GM12874 (cell line): ENCODE data around the gene PANK4.

Source experiments
- TF ChIP-seq, protein P1 (sequence below): IDR thresholded peaks from 2 replicates; pipeline ENCODE4 v1.5.1; 2011; ENCODE audit warnings: low read depth, mild to moderate bottlenecking, control low read depth, low read length, moderate library complexity; ENCODE audit not compliant: insufficient read depth

The PANK4 gene

DNA sequence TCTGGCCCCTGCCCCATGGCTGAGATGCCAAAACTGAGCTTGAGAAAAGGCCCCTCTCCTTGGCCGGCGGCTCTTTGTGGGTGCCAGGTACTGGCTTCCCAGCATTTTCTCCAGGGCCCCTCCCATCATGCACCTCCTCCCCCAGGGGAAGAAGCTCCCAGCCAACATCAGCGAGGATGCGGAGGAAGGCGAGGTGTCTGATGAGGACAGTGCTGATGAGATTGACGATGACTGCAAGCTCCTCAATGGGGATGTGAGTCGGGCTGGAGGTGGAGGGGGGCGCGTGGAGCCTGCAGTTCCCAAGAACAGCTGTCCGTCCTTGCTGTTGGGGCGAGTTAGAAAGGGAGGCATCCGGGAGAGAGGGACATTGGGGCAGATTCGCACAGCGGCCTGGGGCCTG is 36.8 kb downstream of the PANK4 start:
- TF ChIP-seq, protein P1, sequence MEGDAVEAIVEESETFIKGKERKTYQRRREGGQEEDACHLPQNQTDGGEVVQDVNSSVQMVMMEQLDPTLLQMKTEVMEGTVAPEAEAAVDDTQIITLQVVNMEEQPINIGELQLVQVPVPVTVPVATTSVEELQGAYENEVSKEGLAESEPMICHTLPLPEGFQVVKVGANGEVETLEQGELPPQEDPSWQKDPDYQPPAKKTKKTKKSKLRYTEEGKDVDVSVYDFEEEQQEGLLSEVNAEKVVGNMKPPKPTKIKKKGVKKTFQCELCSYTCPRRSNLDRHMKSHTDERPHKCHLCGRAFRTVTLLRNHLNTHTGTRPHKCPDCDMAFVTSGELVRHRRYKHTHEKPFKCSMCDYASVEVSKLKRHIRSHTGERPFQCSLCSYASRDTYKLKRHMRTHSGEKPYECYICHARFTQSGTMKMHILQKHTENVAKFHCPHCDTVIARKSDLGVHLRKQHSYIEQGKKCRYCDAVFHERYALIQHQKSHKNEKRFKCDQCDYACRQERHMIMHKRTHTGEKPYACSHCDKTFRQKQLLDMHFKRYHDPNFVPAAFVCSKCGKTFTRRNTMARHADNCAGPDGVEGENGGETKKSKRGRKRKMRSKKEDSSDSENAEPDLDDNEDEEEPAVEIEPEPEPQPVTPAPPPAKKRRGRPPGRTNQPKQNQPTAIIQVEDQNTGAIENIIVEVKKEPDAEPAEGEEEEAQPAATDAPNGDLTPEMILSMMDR, result no peak

DNA sequence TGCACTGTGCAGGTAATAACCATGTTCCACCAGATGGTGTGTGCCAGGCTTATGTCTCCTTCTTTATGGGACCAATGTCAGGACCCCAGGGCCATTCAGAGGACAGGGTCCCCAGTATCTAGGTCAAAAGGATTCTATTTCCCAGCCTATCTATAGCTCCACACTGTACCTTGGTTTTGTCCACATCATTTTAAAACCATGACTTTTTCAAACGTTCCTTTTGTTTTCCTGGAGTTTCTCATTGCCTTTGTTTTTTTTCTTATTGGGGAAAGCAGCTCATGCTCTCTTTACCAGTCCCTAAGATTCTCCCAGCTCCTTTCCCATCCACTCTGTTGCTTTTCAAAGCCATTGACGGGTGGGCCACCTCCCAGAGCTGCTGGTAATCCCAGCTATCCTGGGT is 37.7 kb downstream of the PANK4 start:
- TF ChIP-seq, protein P1, result no peak

DNA sequence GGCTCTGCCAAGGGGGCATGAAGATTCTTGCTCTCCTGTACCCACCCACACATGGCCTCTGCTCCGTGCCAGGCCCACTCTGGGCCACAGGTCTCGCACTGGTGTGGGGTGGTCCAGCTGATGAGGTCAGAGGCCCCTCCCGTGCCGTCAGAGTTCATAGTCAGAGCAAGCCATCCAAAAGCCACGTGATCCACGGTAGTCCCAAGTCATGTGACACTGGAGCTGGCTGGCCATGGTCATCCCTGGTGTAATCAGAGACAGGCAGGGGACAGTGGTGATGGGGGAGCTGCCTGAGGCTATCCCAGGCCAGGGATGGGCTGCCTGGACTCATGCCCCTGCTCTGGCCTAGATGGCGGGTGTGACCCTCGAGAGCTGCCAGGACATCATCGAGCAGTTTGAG is 39.8 kb downstream of the PANK4 start:
- TF ChIP-seq, protein P1, result no peak

DNA sequence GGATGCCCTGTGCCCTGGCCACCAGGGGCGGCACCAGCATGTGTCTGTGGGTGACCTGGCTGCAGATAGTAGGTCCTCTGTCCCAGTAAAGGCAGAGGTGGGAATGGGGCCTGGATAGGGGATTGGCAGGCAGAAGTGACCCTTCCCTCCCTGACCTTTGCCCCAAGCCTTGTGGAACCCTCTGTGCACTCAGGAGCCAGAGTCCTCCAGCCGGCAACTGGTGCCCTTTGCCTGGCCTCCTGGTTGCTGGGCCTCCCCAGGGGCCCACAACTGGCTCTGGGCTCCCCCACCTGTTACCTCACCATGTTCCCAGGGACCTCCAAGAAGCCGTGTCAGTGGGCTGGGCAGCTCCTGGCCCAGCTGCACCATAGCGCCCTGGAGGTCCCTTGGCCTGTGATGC is 40.4 kb downstream of the PANK4 start:
- TF ChIP-seq, protein P1, result no peak

DNA sequence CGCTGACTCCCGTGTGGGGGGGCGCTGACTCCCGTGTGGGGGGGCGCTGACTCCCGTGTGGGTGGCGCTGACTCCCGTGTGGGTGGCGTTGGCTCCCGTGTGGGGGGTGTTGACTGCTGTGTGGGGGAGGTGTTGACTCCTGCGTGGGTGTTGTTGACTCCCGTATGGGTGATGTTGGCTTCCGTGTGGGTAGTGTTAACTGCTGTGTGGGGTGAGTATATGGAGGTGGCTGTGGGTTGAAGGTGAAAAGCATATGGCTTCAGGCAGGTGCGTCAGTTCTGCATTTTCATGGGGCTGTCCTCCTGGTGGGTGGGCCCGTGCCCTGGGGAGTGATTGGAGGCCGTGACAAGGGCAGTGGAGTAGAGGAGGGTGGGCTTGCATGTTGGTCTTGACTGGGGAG is 42.4 kb downstream of the PANK4 start:
- TF ChIP-seq, protein P1, result no peak

DNA sequence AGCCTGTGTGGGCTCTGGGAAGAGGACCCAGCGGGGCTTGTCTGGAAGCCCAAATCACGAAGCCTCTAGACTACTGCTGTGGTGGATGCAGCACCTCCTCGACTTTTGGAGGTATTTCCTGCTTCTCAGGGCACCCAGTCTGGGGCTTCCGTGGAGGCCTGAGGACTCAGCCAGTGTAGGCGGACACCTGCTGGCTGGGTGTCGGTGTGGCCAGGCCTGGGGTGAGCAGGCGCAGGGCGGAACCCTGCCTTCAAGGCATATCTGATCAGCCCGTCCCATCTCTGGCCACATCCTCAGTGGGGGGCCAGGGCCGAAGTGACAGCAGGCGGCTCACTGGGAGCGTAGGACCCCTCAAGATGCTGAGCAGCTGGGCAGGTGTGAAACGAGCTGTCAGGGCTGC is 43.4 kb downstream of the PANK4 start:
- TF ChIP-seq, protein P1, result no peak

DNA sequence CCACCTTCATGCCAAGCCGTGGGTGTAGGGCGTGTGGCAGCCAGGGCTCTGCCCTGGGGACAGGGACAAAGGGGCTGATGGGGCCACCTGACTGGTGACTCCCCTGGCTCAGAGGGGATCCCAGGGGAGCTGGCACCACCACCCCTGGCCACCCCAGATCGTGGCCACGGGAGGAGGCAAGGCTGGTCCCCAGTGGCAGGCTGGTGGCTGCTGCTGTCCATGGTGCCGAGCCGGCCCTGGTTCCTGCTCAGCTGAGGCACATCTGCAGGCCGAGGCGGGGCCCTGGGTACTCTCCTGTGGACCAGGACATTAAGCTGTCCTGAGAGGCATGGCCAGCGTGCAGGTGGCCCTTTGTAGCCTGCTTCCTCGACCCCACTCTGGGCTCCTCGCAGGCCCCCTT is 43.8 kb downstream of the PANK4 start:
- TF ChIP-seq, protein P1, result no peak

DNA sequence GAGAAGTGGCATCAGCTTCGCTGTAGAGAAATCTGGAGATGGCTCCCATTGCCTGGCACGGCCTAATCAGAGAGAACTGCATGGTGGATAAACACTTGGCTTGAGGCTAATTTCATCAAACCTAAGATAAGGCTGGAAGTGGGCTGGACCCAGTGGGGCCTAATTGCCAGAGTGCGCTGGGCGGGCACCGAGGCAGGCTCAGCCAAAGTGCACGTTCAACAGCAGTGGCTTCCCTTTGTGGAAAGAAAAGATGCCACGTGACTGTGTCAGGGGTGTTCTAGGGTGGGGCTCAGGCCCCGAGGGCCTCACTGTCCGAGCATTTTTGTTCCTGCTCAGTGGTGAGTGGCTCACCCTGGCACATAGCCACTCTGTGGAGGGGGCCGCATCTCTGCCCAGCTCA is 44.5 kb downstream of the PANK4 start:
- TF ChIP-seq, protein P1, result no peak
